ENCODE results near the gene EPHA10. TPM values are rescaled to one million over a fixed set of nuclear protein-coding genes. Genes with fewer than 3 reads are reported as not detected.

The EPHA10 gene
- total RNA-seq, 1 experiment from 2014 or later: 1.3 TPM

- TF ChIP-seq ARID4B (CRISPR knock-in tag; IDR thresholded peaks at IDR 0.05; ENCODE audit: borderline replicate concordance) (peak; percentile 83; the same call in 1 of the 2 replicates), E2F4 (CRISPR knock-in tag; IDR thresholded peaks at IDR 0.05; ENCODE audit: borderline replicate concordance, low read depth) (peak; percentile 96), GRHL2 (CRISPR knock-in tag; IDR thresholded peaks at IDR 0.05; ENCODE audit: insufficient replicate concordance, severe bottlenecking) (no peak), USF1 (CRISPR knock-in tag; IDR thresholded peaks at IDR 0.05) (no peak), ZNF138 (CRISPR knock-in tag; conservative IDR thresholded peaks at IDR 0.05) (no peak), GTF2I (CRISPR knock-in tag; conservative IDR thresholded peaks at IDR 0.05) (no peak), ELF4 (CRISPR knock-in tag; IDR thresholded peaks at IDR 0.05; ENCODE audit: low read depth) (no peak), ZNF416 (CRISPR knock-in tag; IDR thresholded peaks at IDR 0.05) (no peak), JAZF1 (CRISPR knock-in tag; IDR thresholded peaks at IDR 0.05) (no peak), MXD4 (CRISPR knock-in tag; IDR thresholded peaks at IDR 0.05; ENCODE audit: borderline replicate concordance) (no peak), STAT6 (CRISPR knock-in tag; conservative IDR thresholded peaks at IDR 0.05; ENCODE audit: low read depth) (no peak), ZSCAN18 (CRISPR knock-in tag; IDR thresholded peaks at IDR 0.05) (no peak), FOXP1 (CRISPR knock-in tag; IDR thresholded peaks at IDR 0.05; ENCODE audit: borderline replicate concordance) (peak; percentile 79; the same call in 1 of the 2 replicates), AR (CRISPR knock-in tag; IDR thresholded peaks at IDR 0.05) (no peak), MYBL2 (CRISPR knock-in tag; IDR thresholded peaks at IDR 0.05) (peak; percentile 99), NFE2L1 (CRISPR knock-in tag; IDR thresholded peaks at IDR 0.05) (peak; percentile 61; the same call in 1 of the 2 replicates), ZNF219 (CRISPR knock-in tag; IDR thresholded peaks at IDR 0.05; ENCODE audit: borderline replicate concordance) (no peak), ATF2 (CRISPR knock-in tag; IDR thresholded peaks at IDR 0.05; ENCODE audit: borderline replicate concordance, low read depth) (no peak), TCF7 (CRISPR knock-in tag; IDR thresholded peaks at IDR 0.05; ENCODE audit: low read depth) (no peak), ZBTB43 (CRISPR knock-in tag; IDR thresholded peaks at IDR 0.05) (no peak), ZNF317 (CRISPR knock-in tag; IDR thresholded peaks at IDR 0.05; ENCODE audit: borderline replicate concordance, low read depth) (no peak)
Measured at GRCh38 chr1:37692078-37692833, 72.7 kb downstream of the EPHA10 start, which contains the start of gene CDCA8 (continued).

All from WTC11 (cell line).